GM12891 (cell line): ENCODE measurements around the gene ATP13A4.

Source experiments
- DNase-seq: peaks from one replicate; pipeline ENCODE4 v3.0.0; 2011; ENCODE audit warnings: low spot score; ENCODE audit not compliant: insufficient read length
- FAIRE-seq: peaks from 2 replicates; lab custom pipeline; 2011; peaks lifted over from hg19 to GRCh38; lab: Jason Lieb, UNC
- PAX5 ChIP-seq: IDR thresholded peaks from 2 replicates; pipeline ENCODE4 v1.6.1; 2011; ENCODE audit warnings: low read length, moderate library complexity, mild to moderate bottlenecking; ENCODE audit not compliant: insufficient read depth, severe bottlenecking
- POLR2A ChIP-seq: IDR thresholded peaks from 2 replicates; pipeline ENCODE4 v1.6.1; 2011; ENCODE audit warnings: low read depth, low read length, control low read depth
- POLR2AphosphoS5 ChIP-seq: IDR thresholded peaks from 2 replicates; pipeline ENCODE4 v1.6.1; 2011; ENCODE audit warnings: low read depth, low read length, control low read depth
- POU2F2 ChIP-seq: IDR thresholded peaks from 2 replicates; pipeline ENCODE4 v1.6.1; 2011; ENCODE audit warnings: low read depth, mild to moderate bottlenecking, control low read depth, low read length, moderate library complexity
- SPI1 ChIP-seq: IDR thresholded peaks from 2 replicates; pipeline ENCODE4 v1.6.1; 2011; ENCODE audit warnings: low read depth, low read length, control low read depth
- TAF1 ChIP-seq: IDR thresholded peaks from 2 replicates; pipeline ENCODE4 v1.6.1; 2011; ENCODE audit warnings: low read depth, low read length, control low read depth

Gene ATP13A4

DNA sequence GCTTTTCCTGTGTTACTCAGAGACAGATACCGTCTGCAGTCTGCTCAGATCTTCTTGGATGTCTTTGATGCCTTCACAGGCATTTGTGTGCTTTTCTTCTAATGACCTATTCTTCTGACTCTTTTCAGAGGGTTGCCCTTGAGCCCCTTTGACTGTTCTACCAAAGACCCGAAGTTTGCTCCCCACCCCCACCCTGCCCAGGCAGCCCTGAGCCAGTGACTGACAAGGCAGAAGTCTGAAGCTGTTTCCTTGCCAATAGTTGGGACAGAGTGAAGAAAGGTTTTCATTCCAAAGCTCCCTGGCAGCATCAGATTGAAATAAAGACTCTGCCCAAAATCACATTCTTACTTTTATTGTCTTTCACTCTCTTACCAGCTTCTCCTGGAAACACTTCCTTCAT is 167.1 kb downstream of the ATP13A4 start:
- DNase-seq (no peak), FAIRE-seq (no peak)
- no peak for TF ChIP-seq POLR2A
- no peak for TF ChIP-seq POU2F2
- TF ChIP-seq PAX5: no peak
- no peak for TF ChIP-seq SPI1
- no peak for TF ChIP-seq POLR2AphosphoS5
- TF ChIP-seq TAF1: no peak

DNA sequence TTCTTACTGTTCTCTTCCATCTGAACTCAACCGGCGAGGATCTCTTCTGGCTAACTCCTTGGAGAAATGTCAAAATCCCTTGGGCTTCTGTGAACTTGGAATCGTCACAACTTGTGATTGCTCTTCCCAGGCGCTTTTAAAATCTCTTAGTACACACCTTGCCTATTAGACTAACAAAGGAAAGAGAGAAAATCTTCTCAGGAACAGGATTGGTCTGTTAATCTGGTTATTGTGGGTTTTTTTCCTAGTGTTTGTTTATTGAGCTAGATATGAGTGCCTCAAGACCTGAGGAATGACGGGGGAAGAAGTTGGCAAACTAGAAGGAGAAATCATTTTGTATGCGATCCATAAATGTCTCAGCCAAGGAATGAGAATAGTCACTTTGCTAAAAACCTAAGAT is 176.0 kb downstream of the ATP13A4 start, which contains the start of gene ATP13A5:
Gene ATP13A5 (minus strand): TSS at position 48 of the 400 bp plus-strand sequence. CDS start 28 bp downstream, at position 20.
- no peak for FAIRE-seq

DNA sequence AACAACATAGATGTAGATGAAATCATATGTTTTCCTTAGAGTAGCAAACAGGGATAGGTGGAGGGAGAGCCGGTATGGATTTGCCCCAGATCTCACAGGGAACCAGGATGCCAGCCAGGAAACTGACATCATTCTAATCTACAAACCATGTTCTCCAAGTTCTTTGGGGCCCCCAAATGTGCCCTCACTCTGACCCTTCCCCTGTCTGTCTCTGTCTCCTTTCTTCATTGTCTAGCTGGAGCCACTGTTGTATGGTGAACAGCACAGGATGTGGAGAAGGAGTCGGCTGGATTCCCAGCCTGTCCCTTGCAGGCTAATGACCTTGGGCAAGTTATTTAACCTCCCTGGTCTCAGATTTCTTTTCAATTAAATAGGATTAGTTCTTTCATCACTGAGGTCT is 177.1 kb downstream of the ATP13A4 start:
- FAIRE-seq (no peak), DNase-seq (no peak)
- TF ChIP-seq TAF1 (no peak), SPI1 (no peak), POU2F2 (no peak), POLR2AphosphoS5 (no peak)

More for the DNA sequence above, 176.0 kb downstream of the ATP13A4 start, which contains the start of gene ATP13A5:
- DNase-seq: no peak
- TF ChIP-seq POLR2A (no peak), PAX5 (no peak), POU2F2 (no peak), TAF1 (no peak), POLR2AphosphoS5 (no peak), SPI1 (no peak)

DNA sequence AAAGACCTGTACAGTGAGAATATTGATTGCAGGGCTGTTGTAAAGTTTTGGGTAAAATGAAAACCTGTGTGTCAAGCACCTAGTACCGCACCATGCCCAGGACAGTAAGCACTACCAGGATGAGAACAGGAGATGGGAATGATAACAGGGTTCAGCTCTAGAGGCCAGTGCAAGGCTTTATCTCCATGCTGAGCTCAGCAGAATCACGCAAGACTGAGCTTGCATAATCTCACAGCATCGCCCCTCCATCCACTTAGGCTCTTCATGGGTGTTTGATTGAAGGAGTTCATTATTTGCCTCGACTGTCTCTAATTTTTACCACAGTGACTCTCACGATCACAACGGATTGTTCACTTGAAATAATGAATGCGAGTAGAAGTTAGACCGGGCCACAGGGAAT is 179.1 kb downstream of the ATP13A4 start:
- FAIRE-seq: no peak
- DNase-seq: no peak
- no peak for TF ChIP-seq TAF1
- TF ChIP-seq POLR2A: no peak
- TF ChIP-seq POLR2AphosphoS5: no peak
- TF ChIP-seq PAX5: no peak
- TF ChIP-seq POU2F2: no peak
- no peak for TF ChIP-seq SPI1

DNA sequence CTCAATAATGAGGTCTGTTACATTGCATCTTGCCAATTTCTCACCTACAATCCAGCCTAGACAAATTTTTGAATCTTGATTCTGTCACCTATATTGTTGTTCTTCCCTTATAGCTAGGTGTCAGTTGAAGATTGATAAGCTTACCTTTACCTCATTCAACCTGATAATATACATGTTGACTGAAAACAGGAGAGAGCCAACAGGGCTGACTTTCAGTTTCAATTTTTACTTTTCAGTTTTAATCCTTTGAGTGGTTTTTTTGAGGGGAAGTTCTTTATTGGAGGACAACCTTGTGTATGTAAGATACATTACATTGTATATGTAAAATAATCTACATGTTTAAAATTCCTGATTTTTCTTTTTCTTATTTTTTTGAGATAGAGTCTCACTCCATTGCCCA is 181.9 kb downstream of the ATP13A4 start:
- TF ChIP-seq POU2F2 (no peak), TAF1 (no peak), PAX5 (no peak), SPI1 (no peak), POLR2A (no peak), POLR2AphosphoS5 (no peak)
- FAIRE-seq: no peak

DNA sequence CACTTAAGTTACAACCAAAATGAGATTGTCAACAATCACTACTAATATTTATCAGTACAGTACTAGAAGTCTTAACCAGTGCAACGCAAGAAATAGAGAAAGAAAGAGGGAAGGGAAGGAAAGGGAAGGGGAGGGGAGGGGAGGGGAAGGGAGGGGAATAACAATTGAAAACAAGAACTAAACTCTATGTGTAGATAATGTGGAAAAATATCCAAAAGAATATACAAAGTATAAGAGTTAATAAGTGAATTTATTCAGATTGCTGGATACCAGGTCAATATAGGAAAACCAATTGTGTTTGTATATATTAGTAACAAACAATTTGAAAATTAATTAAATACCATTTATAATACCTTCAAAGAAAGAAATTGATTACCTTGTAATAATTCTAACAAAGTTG is 186.8 kb downstream of the ATP13A4 start:
- FAIRE-seq: no peak
- no peak for DNase-seq
- TF ChIP-seq POU2F2 (no peak), TAF1 (no peak), PAX5 (no peak), POLR2A (no peak), SPI1 (no peak), POLR2AphosphoS5 (no peak)

More for the DNA sequence above, 181.9 kb downstream of the ATP13A4 start:
- DNase-seq: no peak

DNA sequence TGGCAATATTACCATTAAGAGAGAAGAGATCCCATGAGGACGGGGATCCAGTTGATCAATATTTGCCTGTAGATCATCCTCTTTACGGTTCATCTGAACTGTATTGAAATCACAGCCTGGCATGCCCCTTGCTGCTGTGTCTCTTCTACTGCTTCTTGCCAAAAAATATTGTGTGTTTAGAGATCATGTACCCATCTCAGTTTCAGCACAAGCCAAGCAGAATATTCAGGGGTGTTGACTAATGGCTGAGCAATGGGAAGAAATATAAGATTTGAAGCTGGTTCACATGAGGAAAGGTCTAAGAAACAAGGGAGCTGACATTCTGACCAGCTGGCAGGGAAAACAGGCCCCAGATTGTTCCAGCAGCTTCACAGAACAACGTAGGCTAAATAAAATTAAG is 197.4 kb downstream of the ATP13A4 start:
- DNase-seq (no peak), FAIRE-seq (no peak)
- TF ChIP-seq POLR2A (no peak), PAX5 (no peak), SPI1 (no peak), POU2F2 (no peak), TAF1 (no peak), POLR2AphosphoS5 (no peak)

DNA sequence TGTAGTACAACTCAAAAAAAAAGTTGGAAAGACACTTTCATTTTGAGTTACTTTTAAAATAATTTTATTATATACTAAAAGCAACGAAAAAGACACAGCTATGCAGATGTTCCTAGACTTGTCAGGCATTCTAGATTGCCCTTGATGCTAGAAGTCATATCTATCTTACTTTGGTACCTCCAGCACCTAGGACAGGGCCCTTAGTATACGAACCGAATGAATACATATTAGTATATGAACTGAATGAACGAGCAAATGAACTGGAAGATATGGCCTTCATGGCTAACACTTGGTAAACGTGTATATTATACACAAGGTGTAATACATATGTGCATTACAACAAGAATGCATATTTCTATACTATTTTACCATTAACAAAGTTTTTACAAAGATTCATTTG is 200.3 kb downstream of the ATP13A4 start:
- DNase-seq: no peak
- no peak for FAIRE-seq
- no peak for TF ChIP-seq POLR2AphosphoS5
- TF ChIP-seq POU2F2: no peak
- TF ChIP-seq POLR2A: no peak
- TF ChIP-seq TAF1: no peak
- no peak for TF ChIP-seq PAX5
- TF ChIP-seq SPI1: no peak
